Ascending aorta (tissue), 2 donors: ENCODE measurements around the gene EPHA7. TPM values are rescaled to one million over a fixed set of nuclear protein-coding genes. Genes with fewer than 3 reads are reported as not detected.

Experiments
- DNase-seq, 2 donors: peaks; one replicate each; pipeline ENCODE4 v3.0.0-alpha.2; 2019; ENCODE audit warnings: low spot score in 2 of 2
- H3K27ac ChIP-seq, 2 donors: fragments of 200-600 bp; sonication (generic); one replicate each; pipeline ENCODE4 v1.5.1; 2016 to 2017; ENCODE audit warnings: mild to moderate bottlenecking in 1 of 2
- H3K27me3 ChIP-seq: fragments of 200-600 bp; sonication (generic); one replicate; pipeline ENCODE4 v1.5.1; 2017
- H3K36me3 ChIP-seq, 2 donors: fragments of 200-600 bp; sonication (generic); one replicate each; pipeline ENCODE4 v1.5.1; 2016
- H3K4me1 ChIP-seq, 2 donors: fragments of 200-600 bp; sonication (generic); one replicate each; pipeline ENCODE4 v1.5.1; 2016 to 2017; ENCODE audit warnings: mild to moderate bottlenecking in 1 of 2
- H3K4me3 ChIP-seq, 2 donors: fragments of 200-600 bp; sonication (generic); one replicate each; pipeline ENCODE4 v1.5.1; 2016 to 2017; ENCODE audit warnings: mild to moderate bottlenecking in 1 of 2
- H3K9me3 ChIP-seq, 2 donors: fragments of 200-600 bp; sonication (generic); one replicate each; pipeline ENCODE4 v1.5.1; 2016
- intact Hi-C: fragments of 100-400 bp; cut with DNase I; formaldehyde crosslinking; loops from one replicate; pipeline ENCODE4 v1.15.1; 2023
- total RNA-seq: library from RNA; depleted of rRNA; stranded (reverse); fragments of >200 nt; gene quantifications from one replicate; pipeline ENCODE4 v1.1.0, GENCODE V29; 2016
- TF ChIP-seq, protein P1 (sequence below), 3 experiments: fragments of 200-600 bp in 2 of 3; fragments of 450-650 bp in 1 of 3; sonication (generic) in 2 of 3; IDR thresholded peaks; one replicate each; pipeline ENCODE4 v1.5.1; 2016 to 2019; ENCODE audit warnings: antibody characterized with exemption in 3 of 3, mild to moderate bottlenecking in 1 of 3, moderate library complexity in 1 of 3

Gene EPHA7
- total RNA-seq, 1 donor from 2014 or later, result 0.43 TPM

DNA sequence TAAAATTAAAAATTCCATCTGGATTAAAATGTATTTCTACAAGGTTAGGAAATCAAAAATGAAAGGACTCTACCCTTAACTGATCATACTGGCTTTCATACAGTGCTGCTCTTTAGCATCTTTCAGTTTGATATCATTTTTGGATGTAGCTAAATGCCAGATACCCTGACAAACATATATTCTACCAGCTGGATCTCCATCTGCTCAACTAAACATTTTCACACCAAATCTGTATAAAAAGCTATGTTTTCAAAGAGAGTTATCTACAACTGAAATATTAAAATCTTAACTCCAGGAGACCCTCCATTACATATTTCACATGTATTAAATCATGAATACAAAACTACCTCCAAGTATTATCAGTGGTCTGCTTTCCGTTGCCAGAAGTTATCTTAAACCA lies 95.7 kb downstream of the EPHA7 start:
- no peaks in the 10 kb centered on the region for H3K36me3 ChIP-seq
- intact Hi-C loops, result no loop called here
- H3K9me3 ChIP-seq, result no peaks in the 10 kb centered on the region
- H3K27ac ChIP-seq, result no peak overlapping the region
- DNase-seq, result no peak
- no peaks in the 10 kb centered on the region for H3K4me1 ChIP-seq
- no peaks in the 10 kb centered on the region for H3K27me3 ChIP-seq
- no peak overlapping the region for H3K4me3 ChIP-seq
- TF ChIP-seq, protein P1, sequence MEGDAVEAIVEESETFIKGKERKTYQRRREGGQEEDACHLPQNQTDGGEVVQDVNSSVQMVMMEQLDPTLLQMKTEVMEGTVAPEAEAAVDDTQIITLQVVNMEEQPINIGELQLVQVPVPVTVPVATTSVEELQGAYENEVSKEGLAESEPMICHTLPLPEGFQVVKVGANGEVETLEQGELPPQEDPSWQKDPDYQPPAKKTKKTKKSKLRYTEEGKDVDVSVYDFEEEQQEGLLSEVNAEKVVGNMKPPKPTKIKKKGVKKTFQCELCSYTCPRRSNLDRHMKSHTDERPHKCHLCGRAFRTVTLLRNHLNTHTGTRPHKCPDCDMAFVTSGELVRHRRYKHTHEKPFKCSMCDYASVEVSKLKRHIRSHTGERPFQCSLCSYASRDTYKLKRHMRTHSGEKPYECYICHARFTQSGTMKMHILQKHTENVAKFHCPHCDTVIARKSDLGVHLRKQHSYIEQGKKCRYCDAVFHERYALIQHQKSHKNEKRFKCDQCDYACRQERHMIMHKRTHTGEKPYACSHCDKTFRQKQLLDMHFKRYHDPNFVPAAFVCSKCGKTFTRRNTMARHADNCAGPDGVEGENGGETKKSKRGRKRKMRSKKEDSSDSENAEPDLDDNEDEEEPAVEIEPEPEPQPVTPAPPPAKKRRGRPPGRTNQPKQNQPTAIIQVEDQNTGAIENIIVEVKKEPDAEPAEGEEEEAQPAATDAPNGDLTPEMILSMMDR (IDR thresholded peaks at IDR 0.05), result no peak

DNA sequence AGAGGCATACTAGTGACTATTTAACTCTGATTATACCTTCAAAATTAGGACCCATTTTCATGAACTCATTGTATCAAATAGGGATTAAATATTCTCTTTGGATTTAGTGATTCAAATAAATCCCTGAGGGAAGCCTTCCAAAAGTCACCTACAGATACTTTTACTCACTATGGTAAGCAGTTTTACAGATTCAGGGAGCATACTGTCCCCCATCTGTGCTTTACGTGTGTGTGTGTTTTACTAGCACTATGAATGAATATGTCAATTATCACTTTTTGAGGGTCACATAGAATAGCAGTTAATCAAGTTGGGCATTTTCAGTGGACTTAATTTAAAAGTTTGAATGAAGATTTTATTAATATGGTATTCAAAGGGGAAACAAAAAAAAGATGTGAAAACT lies 96.7 kb downstream of the EPHA7 start:
- Histone ChIP-seq H3K27me3 (no peaks in the 10 kb centered on the region), H3K36me3 (no peaks in the 10 kb centered on the region), H3K4me1 (no peaks in the 10 kb centered on the region), H3K9me3 (no peaks in the 10 kb centered on the region), H3K4me3 (no peak overlapping the region), H3K27ac (no peak overlapping the region)
- TF ChIP-seq, protein P1 (IDR thresholded peaks at IDR 0.05), result no peak
- DNase-seq, result no peak
- intact Hi-C loops, result no loop called here

DNA sequence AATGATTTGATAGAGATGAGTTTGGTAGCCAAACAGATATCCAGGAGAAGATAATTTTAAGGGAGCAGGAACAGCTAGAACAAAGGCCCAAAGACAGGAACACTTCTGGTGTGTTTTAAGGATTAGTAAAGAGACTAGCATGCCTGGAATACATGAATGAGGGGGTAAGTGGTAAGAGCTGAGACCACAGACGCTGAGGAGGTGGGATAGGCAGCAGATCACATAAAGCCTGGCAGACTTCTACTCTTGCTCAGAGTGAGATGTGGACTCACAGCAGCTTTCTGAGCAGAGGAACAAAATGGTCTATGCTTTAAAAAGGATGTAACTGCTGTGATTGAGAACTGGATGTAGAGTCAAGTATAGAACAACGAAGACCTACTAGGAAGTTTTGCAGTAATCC lies 100.1 kb downstream of the EPHA7 start:
- Histone ChIP-seq H3K27me3 (no peaks in the 10 kb centered on the region), H3K4me1 (no peaks in the 10 kb centered on the region), H3K4me3 (no peak overlapping the region), H3K9me3 (no peaks in the 10 kb centered on the region), H3K27ac (no peak overlapping the region), H3K36me3 (no peaks in the 10 kb centered on the region)
- DNase-seq, result no peak
- intact Hi-C loops, result no loop called here
- TF ChIP-seq, protein P1 (IDR thresholded peaks at IDR 0.05), result no peak

DNA sequence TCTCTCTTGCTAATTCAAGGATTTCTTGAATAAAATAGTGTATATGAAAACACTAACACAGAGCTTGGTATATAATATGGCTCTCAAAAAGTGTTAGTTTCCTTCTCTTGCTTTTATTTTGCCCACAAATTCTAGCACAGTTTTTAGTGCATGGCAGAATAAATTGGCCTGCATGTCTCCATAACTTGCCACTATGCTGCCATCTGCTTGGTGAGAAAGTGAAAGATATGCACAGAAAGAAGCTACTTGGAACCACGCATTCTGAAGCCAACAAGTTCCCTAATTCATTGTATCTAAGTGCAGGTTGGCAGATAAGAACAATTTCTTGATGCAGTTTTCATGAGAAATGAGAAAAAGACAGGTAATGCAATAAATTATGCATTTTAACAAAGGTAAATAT lies 101.2 kb downstream of the EPHA7 start:
- no peak for DNase-seq
- Histone ChIP-seq H3K27me3 (no peaks in the 10 kb centered on the region), H3K4me3 (no peak overlapping the region), H3K36me3 (no peaks in the 10 kb centered on the region), H3K27ac (no peak overlapping the region), H3K9me3 (no peaks in the 10 kb centered on the region), H3K4me1 (no peaks in the 10 kb centered on the region)
- intact Hi-C loops, result no loop called here
- TF ChIP-seq, protein P1 (IDR thresholded peaks at IDR 0.05), result no peak

DNA sequence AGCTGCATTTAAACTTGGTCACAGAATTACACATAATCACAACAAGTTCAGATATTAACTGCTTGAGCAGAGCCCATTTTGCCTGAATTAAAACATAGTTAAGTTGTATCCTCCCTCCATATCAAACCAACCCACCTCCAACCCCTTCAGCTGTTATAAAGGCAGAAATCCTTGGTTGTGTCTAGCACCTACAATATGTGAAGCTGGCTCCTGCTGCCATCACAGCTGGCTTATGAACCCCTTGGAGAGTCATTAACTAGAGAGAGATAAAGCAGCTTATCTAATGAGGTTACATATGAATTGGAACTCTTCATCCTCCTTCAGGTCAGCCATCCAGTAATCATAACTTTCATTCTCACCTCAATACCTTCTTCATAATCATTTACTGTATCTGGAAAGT lies 101.8 kb downstream of the EPHA7 start:
- Histone ChIP-seq H3K4me3 (no peak overlapping the region), H3K36me3 (no peaks in the 10 kb centered on the region), H3K9me3 (no peaks in the 10 kb centered on the region), H3K4me1 (no peaks in the 10 kb centered on the region), H3K27me3 (no peaks in the 10 kb centered on the region), H3K27ac (no peak overlapping the region)
- TF ChIP-seq, protein P1 (IDR thresholded peaks at IDR 0.05), result no peak
- intact Hi-C loops, result no loop called here
- no peak for DNase-seq
